Measurements from ENCODE around the gene PEF1. TPM values are rescaled to one million over a fixed set of nuclear protein-coding genes. Genes with fewer than 3 reads are reported as not detected.
A peak's percentile ranks its signal among the peaks of the same experiment; 100 is the strongest.

PEF1 gene, protein sequence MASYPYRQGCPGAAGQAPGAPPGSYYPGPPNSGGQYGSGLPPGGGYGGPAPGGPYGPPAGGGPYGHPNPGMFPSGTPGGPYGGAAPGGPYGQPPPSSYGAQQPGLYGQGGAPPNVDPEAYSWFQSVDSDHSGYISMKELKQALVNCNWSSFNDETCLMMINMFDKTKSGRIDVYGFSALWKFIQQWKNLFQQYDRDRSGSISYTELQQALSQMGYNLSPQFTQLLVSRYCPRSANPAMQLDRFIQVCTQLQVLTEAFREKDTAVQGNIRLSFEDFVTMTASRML
- 10 to 100 TPM; 57.5 to 67.8 TPM for total RNA-seq

DNA sequence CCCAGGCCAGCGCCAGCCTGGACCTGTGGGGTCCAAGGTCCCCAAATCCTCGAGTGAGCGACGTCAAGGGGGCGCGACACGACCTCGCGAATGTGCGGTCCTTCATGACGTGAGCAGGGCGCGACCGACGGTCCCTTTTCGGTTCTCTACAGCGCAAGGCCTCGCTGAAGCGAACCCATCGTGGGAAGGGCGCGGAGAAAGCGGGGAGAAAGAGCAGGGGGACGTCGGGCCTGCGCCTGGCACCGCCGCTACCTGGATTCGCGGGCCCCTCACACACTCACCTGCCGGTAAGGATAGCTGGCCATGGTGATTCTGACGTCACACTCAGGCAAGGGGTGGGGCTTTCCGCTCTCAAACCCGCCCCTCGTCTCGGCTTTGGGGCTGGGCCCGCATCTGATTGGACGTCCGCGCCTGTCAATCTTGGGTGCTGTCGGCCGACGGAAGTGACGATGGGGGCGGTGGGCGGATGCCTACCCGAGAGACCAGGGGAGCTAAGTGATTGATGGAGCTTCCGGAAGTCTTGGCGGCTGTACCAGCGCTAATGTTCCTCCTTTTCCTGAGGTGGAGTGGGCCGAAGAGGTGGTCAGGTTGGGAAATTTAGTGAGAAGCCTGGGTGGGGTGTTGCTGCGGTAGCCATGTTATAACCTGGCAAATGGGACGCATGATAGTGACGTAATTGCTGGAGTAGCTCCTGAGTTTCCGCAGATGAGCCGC, at the start of gene PEF1:
Gene PEF1, minus strand, starts transcription at position 317 of the 714 bp plus-strand sequence. Its CDS starts 12 bp downstream, at position 305.
- Histone ChIP-seq H3K36me3 (no peaks in the 10 kb centered on the region), H3K9me3 (no peaks in the 10 kb centered on the region), H3K4me3 (peak within 1 kb of the TSS; percentile 96), H3K4me1 (peaks cover 4% of the 10 kb centered on the region), H3K27ac (peak within 1 kb of the TSS; percentile 97), H3K9ac (ENCODE audit: low read depth in 2 of 2, low read length in 2 of 2) (peak within 1 kb of the TSS; percentile 91 to 94), H3K27me3 (no peaks in the 10 kb centered on the region)
- no peak for TF ChIP-seq CTCF (IDR thresholded peaks at IDR 0.05)
- intact Hi-C loops (cut with DNase I) = no loop called here
- peak; percentile 99 for DNase-seq

DNA sequence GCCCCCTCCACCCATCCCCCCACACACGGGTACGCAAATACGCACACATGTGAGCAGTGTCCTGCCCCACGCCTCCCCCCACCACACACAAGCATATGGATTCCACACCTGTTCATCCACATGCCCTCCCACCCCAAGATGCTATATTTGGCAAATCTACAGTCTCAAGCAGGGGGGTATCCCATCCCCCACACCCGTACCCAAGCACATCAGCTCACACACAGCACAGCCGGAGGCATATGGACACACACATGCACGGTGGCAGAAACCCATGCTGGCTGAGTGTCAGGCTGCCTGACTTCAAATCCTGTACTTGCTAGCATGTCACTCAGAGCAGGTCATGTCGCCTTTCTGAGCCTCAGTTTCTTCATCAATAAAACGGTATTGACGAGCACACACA, 48.6 kb upstream of the PEF1 start:
- H3K9me3 ChIP-seq = no peaks in the 10 kb centered on the region
- no peak for DNase-seq

DNA sequence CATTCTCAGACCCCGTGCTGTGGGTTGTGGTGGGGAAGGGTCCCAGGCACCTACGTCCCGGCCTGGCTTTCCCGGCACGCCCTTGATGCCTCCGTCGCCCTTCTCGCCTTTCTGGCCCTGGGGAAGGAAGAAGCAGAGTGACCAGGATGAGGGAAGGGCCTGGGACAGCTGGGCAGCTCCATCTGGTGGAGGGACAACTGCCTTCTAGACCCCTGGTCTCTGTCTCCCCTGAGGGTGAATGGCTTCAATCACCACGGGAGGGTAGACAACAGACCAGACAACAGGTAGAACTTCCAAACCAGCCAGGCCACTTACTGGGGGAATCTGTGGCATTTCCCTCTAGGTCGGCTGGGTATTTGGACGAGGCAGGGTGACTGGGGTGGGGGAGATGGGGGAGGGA, 47.3 kb upstream of the PEF1 start:
- no peak for DNase-seq
- no peaks in the 10 kb centered on the region for H3K27me3 ChIP-seq
- H3K9ac ChIP-seq (ENCODE audit: low read depth in 2 of 2, low read length in 2 of 2) = no peak overlapping the region
- H3K27ac ChIP-seq = no peak overlapping the region
- H3K36me3 ChIP-seq = no peaks in the 10 kb centered on the region
- no peak overlapping the region for H3K4me3 ChIP-seq
- TF ChIP-seq CTCF (IDR thresholded peaks at IDR 0.05) = no peak
- no peaks in the 10 kb centered on the region for H3K9me3 ChIP-seq
- intact Hi-C loops (cut with DNase I) = no loop called here
- H3K4me1 ChIP-seq = no peaks in the 10 kb centered on the region

More for the DNA sequence above, 48.6 kb upstream of the PEF1 start:
- intact Hi-C loops (cut with DNase I) = no loop called here
- no peak overlapping the region for H3K27ac ChIP-seq
- no peak overlapping the region for H3K9ac ChIP-seq (ENCODE audit: low read depth in 2 of 2, low read length in 2 of 2)
- H3K27me3 ChIP-seq = no peaks in the 10 kb centered on the region
- TF ChIP-seq CTCF (IDR thresholded peaks at IDR 0.05) = no peak
- no peaks in the 10 kb centered on the region for H3K36me3 ChIP-seq
- H3K4me1 ChIP-seq = no peaks in the 10 kb centered on the region
- no peak overlapping the region for H3K4me3 ChIP-seq

DNA sequence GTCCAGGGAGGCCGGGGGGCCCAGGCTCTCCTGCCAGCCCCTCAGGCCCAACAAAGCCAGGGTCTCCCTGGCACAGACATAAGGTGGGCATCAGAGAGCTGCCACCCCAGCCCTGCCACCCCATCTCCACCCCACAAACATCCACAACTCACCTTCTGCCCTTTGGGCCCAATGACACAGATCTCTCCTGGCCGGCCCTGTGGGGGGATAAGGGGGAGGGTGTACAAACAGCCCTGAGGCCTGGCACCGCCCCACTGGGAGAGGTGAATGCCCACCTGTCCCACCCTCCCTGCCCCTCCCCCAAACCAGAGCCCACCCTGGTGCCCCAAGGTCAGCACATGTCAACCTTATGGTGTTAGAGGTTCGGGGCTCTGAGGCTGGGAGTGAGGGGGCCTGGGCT, 46.8 kb upstream of the PEF1 start:
- Histone ChIP-seq H3K4me3 (no peak overlapping the region), H3K27me3 (no peaks in the 10 kb centered on the region), H3K9me3 (no peaks in the 10 kb centered on the region), H3K27ac (no peak overlapping the region), H3K9ac (ENCODE audit: low read depth in 2 of 2, low read length in 2 of 2) (no peak overlapping the region), H3K4me1 (no peaks in the 10 kb centered on the region), H3K36me3 (no peaks in the 10 kb centered on the region)
- TF ChIP-seq CTCF (IDR thresholded peaks at IDR 0.05) = no peak
- DNase-seq = no peak
- intact Hi-C loops (cut with DNase I) = no loop called here

DNA sequence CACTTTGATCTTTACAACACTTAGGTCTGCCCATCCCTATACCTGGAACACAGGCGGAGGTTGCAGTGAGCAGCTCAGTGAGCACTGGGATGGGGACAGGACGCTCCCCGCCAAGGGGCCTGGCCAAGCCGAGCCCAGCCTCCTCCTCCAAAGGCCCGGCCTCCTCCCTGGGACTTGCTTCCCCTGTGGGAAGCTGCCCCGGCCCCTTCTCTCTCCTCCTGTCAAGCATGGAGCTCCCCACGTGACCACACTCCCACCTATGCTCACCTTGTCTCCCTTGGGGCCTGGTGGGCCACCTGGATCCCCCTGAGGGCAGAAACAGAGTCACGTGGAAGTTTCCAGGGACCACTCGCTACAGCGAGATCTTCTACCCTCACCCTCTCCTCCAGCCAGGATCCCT, 46.2 kb upstream of the PEF1 start:
- H3K27ac ChIP-seq = no peak overlapping the region
- no peak overlapping the region for H3K9ac ChIP-seq (ENCODE audit: low read depth in 2 of 2, low read length in 2 of 2)
- no peaks in the 10 kb centered on the region for H3K9me3 ChIP-seq
- H3K4me1 ChIP-seq = no peaks in the 10 kb centered on the region
- intact Hi-C loops (cut with DNase I) = no loop called here
- no peaks in the 10 kb centered on the region for H3K36me3 ChIP-seq
- TF ChIP-seq CTCF (IDR thresholded peaks at IDR 0.05) = no peak
- DNase-seq = no peak
- no peaks in the 10 kb centered on the region for H3K27me3 ChIP-seq
- no peak overlapping the region for H3K4me3 ChIP-seq
